Prostate gland (tissue), 2 donors: ENCODE measurements around the gene KRT7.

Experiments
- POLR2A ChIP-seq: fragments of 450-650 bp; IDR thresholded peaks from one replicate; pipeline ENCODE4 v1.6.1; 2016; ENCODE audit warnings: antibody characterized with exemption, mild to moderate bottlenecking
- POLR2AphosphoS5 ChIP-seq: sonication (generic); formaldehyde crosslinking; IDR thresholded peaks from one replicate; pipeline ENCODE4 v1.6.1; 2017; ENCODE audit warnings: antibody characterized with exemption
- TF ChIP-seq, protein P1 (sequence below), 4 experiments: fragments of 200-600 bp in 2 of 4; fragments of 450-650 bp in 2 of 4; sonication (generic) in 2 of 4; IDR thresholded peaks; 1 replicate in 3 of 4; 2 replicates in 1 of 4; pipeline ENCODE4 v1.5.1; 2016 to 2019; ENCODE audit warnings: antibody characterized with exemption in 4 of 4, mild to moderate bottlenecking in 2 of 4, moderate library complexity in 2 of 4

DNA sequence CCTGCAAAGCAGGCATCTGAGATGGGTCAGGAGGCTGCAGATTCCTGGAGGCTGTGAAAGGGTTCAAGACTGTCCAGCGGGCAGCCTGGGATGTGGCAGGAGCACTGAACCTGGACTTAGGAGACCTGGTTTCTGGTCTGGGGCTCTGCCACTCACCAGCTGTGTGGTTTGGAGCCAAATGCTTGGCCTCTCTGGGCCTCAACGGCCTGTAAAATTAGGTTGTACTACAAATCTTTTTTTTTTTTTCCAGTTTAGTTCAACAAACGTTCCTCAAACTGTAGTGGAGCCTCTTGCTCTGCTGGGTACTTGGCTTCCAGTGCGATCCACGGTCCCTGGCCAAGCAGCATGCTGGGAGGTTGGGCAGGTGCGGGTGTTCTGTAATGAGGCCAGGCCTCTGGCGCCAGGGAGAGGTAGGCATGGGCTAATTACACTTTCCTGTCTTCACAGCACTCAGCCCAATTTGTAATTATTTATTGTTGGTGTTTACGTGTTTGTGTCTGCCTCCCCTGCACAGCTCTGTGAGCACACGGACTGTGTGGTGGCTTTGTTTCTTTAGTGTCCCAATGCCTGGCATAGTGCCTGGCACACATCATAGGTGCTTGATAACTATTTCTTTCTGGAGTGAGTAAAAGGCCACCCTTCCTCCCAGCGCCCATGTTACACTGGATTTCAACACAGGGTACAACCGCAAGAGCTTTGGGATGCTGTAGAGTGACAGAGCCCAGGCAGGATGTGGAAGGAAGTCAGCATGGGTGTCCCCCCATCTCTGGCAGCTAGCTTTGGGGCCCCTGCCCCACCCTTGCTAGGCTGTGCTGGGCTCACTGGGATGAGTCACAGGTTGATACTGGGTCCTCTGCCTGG is 35.4 kb upstream of the KRT7 start:
- TF ChIP-seq, protein P1, sequence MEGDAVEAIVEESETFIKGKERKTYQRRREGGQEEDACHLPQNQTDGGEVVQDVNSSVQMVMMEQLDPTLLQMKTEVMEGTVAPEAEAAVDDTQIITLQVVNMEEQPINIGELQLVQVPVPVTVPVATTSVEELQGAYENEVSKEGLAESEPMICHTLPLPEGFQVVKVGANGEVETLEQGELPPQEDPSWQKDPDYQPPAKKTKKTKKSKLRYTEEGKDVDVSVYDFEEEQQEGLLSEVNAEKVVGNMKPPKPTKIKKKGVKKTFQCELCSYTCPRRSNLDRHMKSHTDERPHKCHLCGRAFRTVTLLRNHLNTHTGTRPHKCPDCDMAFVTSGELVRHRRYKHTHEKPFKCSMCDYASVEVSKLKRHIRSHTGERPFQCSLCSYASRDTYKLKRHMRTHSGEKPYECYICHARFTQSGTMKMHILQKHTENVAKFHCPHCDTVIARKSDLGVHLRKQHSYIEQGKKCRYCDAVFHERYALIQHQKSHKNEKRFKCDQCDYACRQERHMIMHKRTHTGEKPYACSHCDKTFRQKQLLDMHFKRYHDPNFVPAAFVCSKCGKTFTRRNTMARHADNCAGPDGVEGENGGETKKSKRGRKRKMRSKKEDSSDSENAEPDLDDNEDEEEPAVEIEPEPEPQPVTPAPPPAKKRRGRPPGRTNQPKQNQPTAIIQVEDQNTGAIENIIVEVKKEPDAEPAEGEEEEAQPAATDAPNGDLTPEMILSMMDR (IDR thresholded peaks at IDR 0.05): no peak
- no peak for TF ChIP-seq POLR2AphosphoS5
- TF ChIP-seq POLR2A: no peak
